Superior temporal gyrus (tissue), 1 donor: ENCODE measurements around the gene KLHL13.
"Not testable (repeated sequence)": the region's sequence is repeated elsewhere in the genome, so short reads cannot be mapped to it uniquely, and the experiment has no call there.

Experiments used
- DNase-seq: peaks from one replicate; pipeline ENCODE4 v3.0.0-alpha.2; 2016; ENCODE audit errors: extremely low spot score

Gene KLHL13

GRCh38 chrX:118116713-118117550 is at the start of gene KLHL13:
Gene KLHL13, minus strand, starts transcription at chrX:118116810. Its CDS starts 88,337 bp downstream, at chrX:118028473.
- no peak for DNase-seq

GRCh38 chrX:118164138-118164537 is 47.5 kb upstream of the KLHL13 start:
- no peak for DNase-seq

GRCh38 chrX:118156953-118157608 is 40.5 kb upstream of the KLHL13 start:
- DNase-seq = no peak

DNA sequence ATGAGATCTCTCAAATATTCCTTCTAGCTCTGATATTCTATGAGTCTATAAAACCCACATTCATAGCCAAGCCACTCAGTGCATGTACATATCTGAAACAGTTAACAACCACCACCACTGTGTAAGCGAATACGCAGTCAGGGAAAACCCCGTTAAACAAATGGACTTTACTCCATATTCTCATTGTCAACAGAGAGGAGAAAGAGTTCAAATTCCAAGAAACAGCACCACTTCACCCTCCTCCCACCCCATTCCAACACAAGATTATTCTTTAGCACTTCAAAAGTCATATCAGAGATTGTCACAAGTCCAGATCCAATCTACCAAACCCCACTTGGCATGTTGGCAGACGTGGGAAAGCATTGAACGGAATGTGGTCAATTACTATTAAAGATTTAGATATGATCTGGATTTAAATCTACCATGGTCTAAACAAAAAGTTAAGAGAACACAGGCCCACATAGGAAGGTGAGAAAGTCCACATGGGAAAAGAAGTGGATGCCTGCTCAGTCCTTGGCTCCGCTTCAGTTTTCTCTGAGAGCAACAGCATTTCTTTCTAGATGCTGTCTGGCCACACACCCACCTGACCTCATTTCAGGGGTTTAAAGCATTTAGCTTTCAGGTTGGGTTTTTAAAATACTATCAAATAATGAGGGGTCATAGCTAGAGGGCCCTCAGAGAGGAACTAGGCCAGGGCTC is 39.8 kb upstream of the KLHL13 start:
- DNase-seq = no peak

GRCh38 chrX:118153270-118153669 is 36.7 kb upstream of the KLHL13 start:
- DNase-seq = no peak

GRCh38 chrX:118152721-118153120 is 36.1 kb upstream of the KLHL13 start:
- DNase-seq = peak; percentile 11

GRCh38 chrX:118148737-118149136 is 32.1 kb upstream of the KLHL13 start:
- DNase-seq = no peak

- not testable (repeated sequence) for DNase-seq
Observed at GRCh38 chrX:118147771-118148170, 31.2 kb upstream of the KLHL13 start.

DNA sequence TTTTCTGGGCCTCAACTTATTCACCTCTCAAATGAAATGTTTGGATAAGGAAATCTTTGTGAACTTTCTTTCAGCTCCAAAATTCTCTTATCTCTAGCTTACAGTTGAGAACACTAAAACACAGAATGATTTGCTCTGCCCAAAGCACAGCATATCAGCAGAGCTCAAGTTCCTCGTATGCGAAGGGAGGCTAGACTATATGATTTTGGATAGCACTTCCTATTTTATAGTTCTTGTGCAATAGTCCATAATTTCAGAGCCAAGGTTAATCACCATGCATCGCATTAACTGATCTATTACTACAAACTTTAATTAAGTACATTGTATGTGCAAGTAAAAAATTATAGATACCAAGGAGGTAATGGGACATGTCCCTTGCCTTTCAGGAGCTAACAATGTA is 27.0 kb upstream of the KLHL13 start:
- no peak for DNase-seq

DNA sequence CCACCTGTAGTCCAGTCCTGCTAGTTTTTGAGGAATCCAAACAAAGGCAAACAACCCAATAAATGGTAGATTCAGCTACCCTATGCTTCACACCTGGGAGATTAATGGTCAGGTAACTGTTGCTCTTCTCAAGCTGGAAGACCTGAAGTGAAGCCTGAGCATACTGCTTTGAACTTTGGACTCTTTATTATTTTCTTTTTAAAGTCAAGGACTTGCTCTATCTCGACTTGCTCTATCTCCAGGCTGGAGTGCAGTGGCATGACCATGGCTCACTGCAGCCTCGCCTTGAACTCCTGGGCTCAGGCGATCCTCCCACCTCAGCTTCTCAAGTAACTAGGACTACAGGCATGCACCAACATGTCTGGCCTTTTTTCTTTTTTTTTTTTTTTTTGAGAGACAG is 14.7 kb upstream of the KLHL13 start:
- no peak for DNase-seq

- DNase-seq = no peak
Observed at GRCh38 chrX:118129681-118130080, 13.1 kb upstream of the KLHL13 start.

DNA sequence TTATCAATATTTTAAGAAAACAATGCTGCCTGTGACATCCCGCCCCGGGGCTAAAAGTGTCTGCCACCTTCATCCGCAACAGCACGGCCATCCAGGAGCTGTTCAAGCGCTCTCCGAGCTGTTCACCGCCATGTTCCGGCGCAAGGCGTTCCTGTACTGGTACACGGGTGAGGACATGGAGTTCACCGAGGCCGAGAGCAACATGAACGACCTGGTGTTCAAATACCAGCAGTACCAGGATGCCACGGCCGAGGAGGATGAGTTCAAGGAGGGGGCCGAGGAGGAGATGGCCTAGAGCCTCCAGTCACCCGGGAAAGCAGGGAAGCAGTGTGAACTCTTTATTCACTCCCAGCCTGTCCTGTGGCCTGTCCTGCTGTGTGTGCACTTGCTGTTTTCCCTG is 12.1 kb upstream of the KLHL13 start:
- DNase-seq = no peak

GRCh38 chrX:118126286-118126685 is 9.7 kb upstream of the KLHL13 start:
- no peak for DNase-seq

DNA sequence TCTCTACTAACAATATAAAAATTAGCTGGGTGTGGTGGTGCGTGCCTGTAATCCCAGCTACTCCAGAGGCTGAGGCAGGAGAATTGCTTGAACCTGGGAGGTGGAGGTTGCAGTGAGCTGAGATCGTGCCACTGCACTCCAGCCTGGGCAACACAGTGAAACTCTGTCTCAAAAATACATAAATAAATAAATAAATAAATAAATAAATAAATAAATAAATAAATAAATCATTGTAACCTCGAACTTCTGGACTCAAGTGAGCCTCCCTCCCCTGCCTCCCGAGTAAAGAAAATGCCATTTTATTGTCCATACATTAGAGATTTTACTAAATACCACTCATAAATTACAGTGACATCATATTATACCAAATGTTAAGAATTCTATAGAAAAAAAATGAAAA is 7.6 kb upstream of the KLHL13 start:
- not testable (repeated sequence) for DNase-seq

DNA sequence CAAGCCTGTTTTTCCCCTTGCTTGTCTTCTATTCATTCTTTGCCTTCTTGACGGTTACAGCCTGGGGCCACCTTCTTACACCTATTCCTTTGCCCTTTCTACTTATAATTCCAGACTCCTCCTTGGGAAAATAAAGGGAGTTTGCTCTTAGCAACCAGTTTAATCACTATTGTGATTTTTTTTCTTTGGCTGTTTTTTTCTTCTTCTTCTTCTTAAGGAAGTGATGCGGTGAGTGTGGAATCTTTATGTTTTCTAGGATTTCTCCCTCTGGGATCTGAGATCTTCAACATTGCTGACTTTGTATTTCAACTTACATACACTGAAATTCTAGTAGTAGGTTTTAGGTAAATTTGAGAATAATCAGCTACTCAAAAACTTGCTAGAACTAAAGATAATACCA is 1.1 kb upstream of the KLHL13 start:
- no peak for DNase-seq

DNA sequence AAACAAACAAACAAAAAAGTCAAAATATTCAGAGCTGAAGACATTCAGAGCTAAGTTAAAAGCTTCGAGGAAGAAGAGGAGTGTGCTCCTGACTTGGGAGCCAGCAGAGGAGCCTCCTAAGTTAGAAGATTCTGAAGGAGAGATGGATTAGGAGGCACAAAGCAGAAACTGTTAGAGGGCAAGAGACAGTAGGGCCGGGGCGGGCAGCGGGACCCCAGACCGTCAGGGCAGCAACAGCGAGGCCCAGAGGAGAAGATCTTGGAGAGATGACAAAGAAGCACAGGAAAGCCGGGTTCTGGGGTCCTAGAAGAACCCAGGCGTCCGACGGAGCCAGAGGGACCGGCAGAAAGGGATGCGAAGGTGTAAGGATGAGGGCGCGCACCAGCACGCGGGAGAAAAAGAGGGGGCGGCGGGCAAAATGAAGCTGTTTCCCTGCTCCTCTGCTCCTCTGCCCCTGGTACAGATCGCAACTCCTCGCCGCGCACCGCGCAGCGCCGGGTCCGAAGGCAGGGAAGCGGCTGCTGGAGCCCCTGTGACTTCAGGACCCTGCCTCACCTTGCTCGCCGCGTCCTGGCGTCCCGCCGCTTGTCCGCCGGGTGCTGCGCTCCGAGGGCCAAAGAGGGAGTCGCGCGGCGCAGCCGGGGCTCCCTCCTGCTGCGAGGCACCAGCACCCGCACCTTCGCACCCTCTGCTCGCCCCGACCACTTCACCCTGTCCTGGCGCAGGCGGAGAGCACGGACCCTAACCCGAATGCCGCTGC is 477 bp downstream of the KLHL13 start:
- no peak for DNase-seq

GRCh38 chrX:118114971-118115370 is 1.6 kb downstream of the KLHL13 start:
- DNase-seq = no peak

DNA sequence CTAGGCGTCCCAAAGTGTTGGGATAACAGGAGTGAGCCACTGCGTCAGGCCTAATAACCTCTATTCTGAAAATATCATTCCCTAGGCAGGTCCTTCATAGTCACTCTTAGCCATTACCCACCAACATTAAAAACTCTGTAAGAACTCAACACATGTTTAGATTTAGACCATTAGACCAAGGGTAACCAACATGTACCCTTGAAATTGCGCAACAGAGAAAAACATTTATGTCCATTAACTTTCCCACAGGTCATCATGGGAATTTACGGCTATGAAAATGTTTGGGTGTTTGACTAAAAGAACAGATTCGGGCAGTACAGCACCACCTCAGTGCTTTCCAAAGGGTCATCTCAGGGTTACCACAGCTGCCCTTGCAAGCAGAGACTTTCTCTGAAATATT is 7.5 kb downstream of the KLHL13 start:
- DNase-seq = no peak

GRCh38 chrX:118108304-118108703 is 8.3 kb downstream of the KLHL13 start:
- DNase-seq = no peak

- no peak for DNase-seq
Observed at GRCh38 chrX:118100091-118100490, 16.5 kb downstream of the KLHL13 start.

DNA sequence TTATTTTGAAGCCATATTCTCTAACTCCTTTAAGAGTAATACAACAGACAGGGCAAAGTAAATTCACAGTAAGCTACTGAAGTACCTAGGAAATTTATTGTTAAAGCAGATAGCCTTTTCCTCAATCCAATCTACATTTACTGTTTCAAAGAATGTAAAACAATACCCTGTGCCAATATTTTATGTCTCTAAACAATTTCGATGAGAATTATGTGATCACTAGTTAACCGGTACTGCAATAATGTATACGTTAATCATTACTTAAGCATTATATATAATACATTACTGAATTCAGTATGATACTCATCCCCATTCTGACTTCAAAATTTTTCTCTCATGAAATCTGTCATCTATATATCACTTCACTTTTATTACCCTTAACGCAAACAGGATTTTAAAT is 28.5 kb downstream of the KLHL13 start:
- no peak for DNase-seq

- no peak for DNase-seq
Observed at GRCh38 chrX:118074196-118074595, 42.4 kb downstream of the KLHL13 start.
